ENCODE results near the gene ATOH8.

- TF ChIP-seq CTCF (IDR thresholded peaks at IDR 0.05) (no peak), EZH2 (IDR thresholded peaks at IDR 0.05; ENCODE audit: borderline replicate concordance, insufficient read depth, low read depth, low read length, poor library complexity, severe bottlenecking) (no peak)
Measured at GRCh38 chr2:85831735-85832134, 77.9 kb downstream of the ATOH8 start.
